Sigmoid colon (tissue), 7 donors: Measurements from ENCODE around the gene TRUB2. TPM values are rescaled to one million over a fixed set of nuclear protein-coding genes. Genes with fewer than 3 reads are reported as not detected.

Experiments
- DNase-seq: peaks from one replicate; pipeline ENCODE4 v3.0.0-alpha.2; 2019
- H3K27ac ChIP-seq, 4 donors: fragments of 200-600 bp; sonication (generic); one replicate each; pipeline ENCODE4 v1.5.1; 2016 to 2019; ENCODE audit warnings: mild to moderate bottlenecking in 1 of 4
- H3K27me3 ChIP-seq, 3 donors: fragments of 200-600 bp; sonication (generic); one replicate each; pipeline ENCODE4 v1.5.1; 2019; ENCODE audit warnings: mild to moderate bottlenecking in 1 of 3
- H3K36me3 ChIP-seq, 4 donors: fragments of 200-600 bp; sonication (generic); one replicate each; pipeline ENCODE4 v1.5.1; 2016 to 2019
- H3K4me1 ChIP-seq, 4 donors: fragments of 200-600 bp; sonication (generic); one replicate each; pipeline ENCODE4 v1.5.1; 2017 to 2019
- H3K4me3 ChIP-seq, 4 donors: fragments of 200-600 bp; sonication (generic); one replicate each; pipeline ENCODE4 v1.5.1; 2017 to 2019; ENCODE audit warnings: mild to moderate bottlenecking in 2 of 4, moderate library complexity in 1 of 4
- H3K9me3 ChIP-seq, 4 donors: fragments of 200-600 bp in 3 of 4; sonication (generic) in 3 of 4; one replicate each; pipeline versions ENCODE4 v1.5.1 to v1.6.1; 2013 to 2019
- CTCF ChIP-seq, 4 experiments: fragments of 450-650 bp in 3 of 4; fragments of 200-600 bp in 1 of 4; IDR thresholded peaks; one replicate each; pipeline ENCODE4 v1.5.1; 2016 to 2019; ENCODE audit warnings: antibody characterized with exemption in 4 of 4, mild to moderate bottlenecking in 3 of 4, moderate library complexity in 2 of 4
- EP300 ChIP-seq, 4 donors: sonication (generic); formaldehyde crosslinking; IDR thresholded peaks; one replicate each; pipeline ENCODE4 v1.6.1; 2017; ENCODE audit warnings: antibody characterized with exemption in 4 of 4
- POLR2A ChIP-seq, 2 donors: fragments of 450-650 bp; IDR thresholded peaks; one replicate each; pipeline ENCODE4 v1.6.1; 2016; ENCODE audit warnings: antibody characterized with exemption in 2 of 2, mild to moderate bottlenecking in 2 of 2, moderate library complexity in 2 of 2
- POLR2AphosphoS5 ChIP-seq, 4 donors: sonication (generic); formaldehyde crosslinking; IDR thresholded peaks; one replicate each; pipeline ENCODE4 v1.6.1; 2017; ENCODE audit warnings: antibody characterized with exemption in 4 of 4
- WGBS, 2 donors: extraction: QIAGEN DNeasy Blood & Tissue Kit; methylation state at CpG; one replicate each; pipeline ENCODE4 v1.1.7; 2013; 5-methylcytosine and 5-hydroxymethylcytosine counted together
- intact Hi-C: fragments of 100-400 bp; cut with DNase I; formaldehyde crosslinking; loops from one replicate; pipeline ENCODE4 v1.15.1; 2023
- polyA plus RNA-seq, 3 donors: library from polyadenylated mRNA; stranded (reverse); fragments of 200-250 nt; gene quantifications; one replicate each; pipeline ENCODE4 v1.2.3, GENCODE V29; 2013
- total RNA-seq, 4 donors: library from RNA; depleted of rRNA; stranded (reverse); fragments of >200 nt; gene quantifications; one replicate each; pipeline ENCODE4 v1.1.0, GENCODE V29; 2016
- donor health status: healthy with polysubstance abuse.
- donor health status: Bipolar disorder and iron deficiency.
- donor health status: healthy.

The TRUB2 gene
- total and polyA plus RNA-seq, 7 donors = 7.6 to 20.8 (median 14.1) TPM

GRCh38 chr9:128276574-128277270, 45.5 kb downstream of the TRUB2 start:
- peaks cover 0 to 31% (median 24%) of the 10 kb centered on the region in 4 donors for H3K4me1 ChIP-seq
- WGBS, 2 donors = 10 to 18% methylated on average over 23 of the region's 23 CpGs
- H3K36me3 ChIP-seq = peaks cover 0 to 23% (median 5%) of the 10 kb centered on the region in 4 donors
- no peaks in the 10 kb centered on the region for H3K27me3 ChIP-seq
- intact Hi-C loops = loop anchor here (5.0 kb wide), 2 partner anchors 46 to 84 kb away; partner anchors contain the start of genes CIZ1, COQ4 and TRUB2
- H3K4me3 ChIP-seq = peak overlapping the region; percentile 68 to 93 (median 75)
- TF ChIP-seq EP300 (IDR thresholded peaks at IDR 0.05) = no peak
- TF ChIP-seq POLR2AphosphoS5 (IDR thresholded peaks at IDR 0.05) = no peak
- TF ChIP-seq POLR2A (IDR thresholded peaks at IDR 0.05) = no peak
- no peak for TF ChIP-seq CTCF (IDR thresholded peaks at IDR 0.05)
- H3K27ac ChIP-seq = peak overlapping the region; percentile 88 to 90 (median 90)
- H3K9me3 ChIP-seq = no peaks in the 10 kb centered on the region
- peak; percentile 80 for DNase-seq

GRCh38 chr9:128276008-128276573, 46.2 kb downstream of the TRUB2 start, which contains the start of gene SWI5:
Gene SWI5, plus strand, starts transcription at chr9:128276276.
- intact Hi-C loops = loop anchor here (5.0 kb wide), 2 partner anchors 46 to 84 kb away; partner anchors contain the start of genes CIZ1, COQ4 and TRUB2
- peaks cover 0 to 36% (median 24%) of the 10 kb centered on the region in 4 donors for H3K4me1 ChIP-seq
- no peaks in the 10 kb centered on the region for H3K27me3 ChIP-seq
- peaks cover 0 to 29% (median 10%) of the 10 kb centered on the region in 4 donors for H3K36me3 ChIP-seq
- peak within 1 kb of the TSS; percentile 88 to 90 (median 90) for H3K27ac ChIP-seq
- H3K9me3 ChIP-seq = no peaks in the 10 kb centered on the region
- WGBS, 2 donors = 0 to 1% methylated on average over 38 of the region's 38 CpGs
- peak in 1 of 4 donors; percentile 30 for TF ChIP-seq EP300 (IDR thresholded peaks at IDR 0.05)
- no peak for TF ChIP-seq CTCF (IDR thresholded peaks at IDR 0.05)
- peak; percentile 95 to 97 (median 96) for TF ChIP-seq POLR2AphosphoS5 (IDR thresholded peaks at IDR 0.05)
- TF ChIP-seq POLR2A (IDR thresholded peaks at IDR 0.05) = peak; percentile 89 to 97
- DNase-seq = peak; percentile 100
- peak within 1 kb of the TSS; percentile 75 to 93 (median 78) for H3K4me3 ChIP-seq

GRCh38 chr9:128275198-128276007, 46.8 kb downstream of the TRUB2 start, which contains the start of gene GOLGA2:
Gene GOLGA2, minus strand, starts transcription at chr9:128276007. Its CDS starts 31 bp downstream, at chr9:128275976.
- WGBS, 2 donors = 1% methylated on average over 57 of the region's 57 CpGs
- Histone ChIP-seq H3K4me1 (peaks cover 0 to 36% (median 24%) of the 10 kb centered on the region in 4 donors), H3K4me3 (peak within 1 kb of the TSS; percentile 75 to 93 (median 78)), H3K36me3 (peaks cover 0 to 36% (median 13%) of the 10 kb centered on the region in 4 donors), H3K27ac (peak within 1 kb of the TSS; percentile 88 to 90 (median 90)), H3K9me3 (no peaks in the 10 kb centered on the region), H3K27me3 (no peaks in the 10 kb centered on the region)
- intact Hi-C loops = loop anchor here (5.0 kb wide), 2 partner anchors 47 to 83 kb away; partner anchors contain the start of genes CIZ1, COQ4 and TRUB2
- peak; percentile 82 for DNase-seq
- peak in 1 of 4 donors; percentile 5 for TF ChIP-seq POLR2AphosphoS5 (IDR thresholded peaks at IDR 0.05)
- TF ChIP-seq POLR2A (IDR thresholded peaks at IDR 0.05) = no peak

- Histone ChIP-seq H3K4me1 (peaks cover 0 to 36% (median 24%) of the 10 kb centered on the region in 4 donors), H3K27ac (peak overlapping the region in 2 of 4 donors; percentile 90), H3K4me3 (peak overlapping the region in 2 of 4 donors; percentile 75 to 93), H3K36me3 (peaks cover 0 to 44% (median 13%) of the 10 kb centered on the region in 4 donors), H3K27me3 (no peaks in the 10 kb centered on the region), H3K9me3 (no peaks in the 10 kb centered on the region)
- intact Hi-C loops = no loop called here
- 78 to 79% methylated on average over 8 of the region's 8 CpGs for WGBS, 2 donors
- TF ChIP-seq POLR2AphosphoS5 (IDR thresholded peaks at IDR 0.05) (no peak), POLR2A (IDR thresholded peaks at IDR 0.05) (no peak), CTCF (IDR thresholded peaks at IDR 0.05) (no peak), EP300 (IDR thresholded peaks at IDR 0.05) (no peak)
- DNase-seq = no peak
These were observed 48.0 kb downstream of the TRUB2 start for GRCh38 chr9:128274245-128274644.
